A549 (cell line): ENCODE data around the gene HOXB9. TPM values are rescaled to one million over a fixed set of nuclear protein-coding genes. Genes with fewer than 3 reads are reported as not detected.

Source experiments
- ATAC-seq, 2 experiments: fragments of 200-7000 bp in 1 of 2; fragments of >200 bp in 1 of 2; cut with Nextera tagmentation in 1 of 2; cut with Tn5 transposase in 1 of 2; 3 replicates each; pipeline versions ENCODE4 v1.8.0 to v1.9.1; 2018 to 2020; ENCODE audit warnings: mild to moderate bottlenecking in 1 of 2, moderate library complexity in 1 of 2
- CTCF ChIA-PET: fragments of 300-600 bp; sonication (Branson Sonifier 250); formaldehyde crosslinking; extraction: SDS; loops from one replicate; lab custom pipeline; 2021; ENCODE audit warnings: antibody characterized with exemption, inconsistent platforms; lab: Yijun Ruan, JAX
- POLR2A ChIA-PET: fragments of 350-600 bp; formaldehyde crosslinking; extraction: SDS; loops from one replicate; lab custom pipeline; 2021; ENCODE audit warnings: antibody characterized with exemption, inconsistent platforms; lab: Yijun Ruan, JAX
- DNase-seq, 2 experiments: peaks; one replicate each; pipeline versions ENCODE4 v3.0.0 to v3.0.0-alpha.2; 2011 to 2016; ENCODE audit warnings: low read depth in 1 of 2, low spot score in 1 of 2
- FAIRE-seq: peaks from 2 replicates; lab custom pipeline; 2011; peaks lifted over from hg19 to GRCh38; lab: Jason Lieb, UNC
- H3K27ac ChIP-seq, 2 experiments: fragments of >200 bp; sonication (Bioruptor Twin); formaldehyde crosslinking; 3 replicates each; pipeline ENCODE4 v1.5.1; 2016 to 2017
- H3K4me1 ChIP-seq: fragments of >200 bp; sonication (Bioruptor Twin); formaldehyde crosslinking; 3 replicates; pipeline ENCODE4 v1.6.1; 2016
- H3K4me2 ChIP-seq: fragments of >200 bp; sonication (Bioruptor Twin); formaldehyde crosslinking; 3 replicates; pipeline ENCODE4 v1.6.1; 2016
- H3K4me3 ChIP-seq: fragments of >200 bp; sonication (Bioruptor Twin); formaldehyde crosslinking; 3 replicates; pipeline ENCODE4 v1.5.1; 2016
- H3K9me3 ChIP-seq: fragments of >200 bp; sonication (Bioruptor Twin); formaldehyde crosslinking; 3 replicates; pipeline ENCODE4 v1.6.1; 2016
- CEBPB ChIP-seq, 2 experiments: fragments of >200 bp in 1 of 2; sonication (Bioruptor Twin) in 1 of 2; formaldehyde crosslinking in 1 of 2; IDR thresholded peaks; 2 replicates each; pipeline ENCODE4 v1.6.1; 2012 to 2016
- CHD4 ChIP-seq: fragments of 200-600 bp; sonication (generic); IDR thresholded peaks from 2 replicates; pipeline ENCODE4 v1.6.1; 2016; ENCODE audit warnings: antibody characterized with exemption, mild to moderate bottlenecking, borderline replicate concordance
- FOSB ChIP-seq: fragments of 250-450 bp; sonication (Bioruptor Pico); IDR thresholded peaks from 2 replicates; pipeline ENCODE4 v1.5.0; 2020; ENCODE audit warnings: mild to moderate bottlenecking, moderate library complexity
- GATA3 ChIP-seq: IDR thresholded peaks from 2 replicates; pipeline ENCODE4 v1.6.1; 2012; ENCODE audit warnings: borderline replicate concordance
- HOXB13 ChIP-seq: fragments of 250-450 bp; sonication (Bioruptor Pico); IDR thresholded peaks from 2 replicates; pipeline ENCODE4 v1.5.0; 2020; ENCODE audit warnings: low read depth, mild to moderate bottlenecking, moderate library complexity
- HOXB5 ChIP-seq: fragments of 250-450 bp; sonication (Bioruptor Pico); IDR thresholded peaks from 2 replicates; pipeline ENCODE4 v1.5.0; 2020; ENCODE audit warnings: mild to moderate bottlenecking, moderate library complexity
- JUN ChIP-seq, 2 experiments: fragments of >200 bp; sonication (Bioruptor Twin); formaldehyde crosslinking; IDR thresholded peaks; 2 replicates in 1 of 2; 3 replicates in 1 of 2; pipeline ENCODE4 v1.6.1; 2016 to 2017
- KDM1A ChIP-seq: fragments of 200-600 bp; sonication (generic); IDR thresholded peaks from 2 replicates; pipeline ENCODE4 v1.6.1; 2016; ENCODE audit warnings: low read depth, mild to moderate bottlenecking
- MAFK ChIP-seq: fragments of 450-650 bp; IDR thresholded peaks from 2 replicates; pipeline ENCODE4 v1.6.1; 2014; ENCODE audit not compliant: partially characterized antibody
- MAZ ChIP-seq: fragments of 150-350 bp; IDR thresholded peaks from 2 replicates; pipeline ENCODE4 v1.6.1; 2014; ENCODE audit warnings: antibody characterized with exemption, low read depth, low read length, borderline replicate concordance
- MYC ChIP-seq: IDR thresholded peaks from 2 replicates; pipeline ENCODE4 v1.6.1; 2012; ENCODE audit warnings: mild to moderate bottlenecking, inconsistent platforms, low read length, improper control_type of control experiment, borderline replicate concordance
- NFE2L2 ChIP-seq: fragments of 150-350 bp; conservative IDR thresholded peaks from 2 replicates; pipeline ENCODE4 v1.6.1; 2014; ENCODE audit warnings: low read length
- PHF8 ChIP-seq: fragments of 200-600 bp; sonication (generic); IDR thresholded peaks from 2 replicates; pipeline ENCODE4 v1.6.1; 2016; ENCODE audit warnings: low read depth, mild to moderate bottlenecking, antibody characterized with exemption, moderate library complexity, borderline replicate concordance
- POLR2A ChIP-seq: IDR thresholded peaks from 2 replicates; pipeline ENCODE4 v1.6.1; 2012; ENCODE audit warnings: mild to moderate bottlenecking, low read length
- RNF2 ChIP-seq: fragments of 200-600 bp; sonication (generic); IDR thresholded peaks from 2 replicates; pipeline ENCODE4 v1.6.1; 2016; ENCODE audit warnings: low read depth, mild to moderate bottlenecking, antibody characterized with exemption, moderate library complexity, borderline replicate concordance
- TP53 ChIP-seq: fragments of 250-450 bp; sonication (Bioruptor Pico); IDR thresholded peaks from 2 replicates; pipeline ENCODE4 v1.5.0; 2021; ENCODE audit warnings: mild to moderate bottlenecking, moderate library complexity
- ZC3H11A ChIP-seq: fragments of 450-650 bp; IDR thresholded peaks from 2 replicates; pipeline ENCODE4 v1.6.1; 2014; ENCODE audit warnings: antibody characterized with exemption, mild to moderate bottlenecking
- ZSCAN20 ChIP-seq: fragments of 250-450 bp; sonication (Bioruptor Pico); IDR thresholded peaks from 2 replicates; pipeline ENCODE4 v1.8.0; 2022; ENCODE audit warnings: mild to moderate bottlenecking, moderate library complexity
- WGBS: methylation state at CpG from one replicate; pipeline ENCODE4 v1.1.6; 2017; ENCODE audit errors: missing lambda C conversion rate; 5-methylcytosine and 5-hydroxymethylcytosine counted together
- polyA minus RNA-seq: library from RNA; depleted of rRNA, polyadenylated mRNA; stranded (reverse); fragments of >200 nt; gene quantifications from 2 replicates; pipeline ENCODE4 v1.2.3, GENCODE V29; 2011; rRNA and poly(A)+ RNA removed
- polyA plus RNA-seq, 4 experiments: library from polyadenylated mRNA; depleted of rRNA in 3 of 4; stranded (reverse); fragments of >200 nt; fragmentation: RNase III in 1 of 4; extraction: RNeasy Plus Mini Kit Qiagen cat#74134 plus additional on column Dnase treatment in 1 of 4; gene quantifications; 2 replicates in 3 of 4; 3 replicates in 1 of 4; pipeline ENCODE4 v1.2.3, GENCODE V29; 2011 to 2017
- TF ChIP-seq, protein P1 (sequence below): fragments of >200 bp; sonication (Bioruptor Twin); formaldehyde crosslinking; IDR thresholded peaks from 3 replicates; pipeline ENCODE4 v1.6.1; 2016
- TF ChIP-seq, protein P2 (sequence below): IDR thresholded peaks from 2 replicates; pipeline ENCODE4 v1.6.1; 2012

The HOXB9 gene
- polyA plus RNA-seq (2011; rRNA removed) (22.0 and 24.6 TPM in 2 replicates), polyA plus RNA-seq (2017; fragmentation: RNase III; extraction: RNeasy Plus Mini Kit Qiagen cat#74134 plus additional on column Dnase treatment) (5.6 to 7.3 TPM (median 6.2 TPM) in 3 replicates), polyA minus RNA-seq (10.4 and 12.1 TPM in 2 replicates)
- polyA plus RNA-seq (2012; cell fraction: cytosol; rRNA removed) = 10.3 and 12.9 TPM in 2 replicates
- polyA plus RNA-seq (2012; cell fraction: nucleus; rRNA removed) = 11.1 and 12.9 TPM in 2 replicates

DNA sequence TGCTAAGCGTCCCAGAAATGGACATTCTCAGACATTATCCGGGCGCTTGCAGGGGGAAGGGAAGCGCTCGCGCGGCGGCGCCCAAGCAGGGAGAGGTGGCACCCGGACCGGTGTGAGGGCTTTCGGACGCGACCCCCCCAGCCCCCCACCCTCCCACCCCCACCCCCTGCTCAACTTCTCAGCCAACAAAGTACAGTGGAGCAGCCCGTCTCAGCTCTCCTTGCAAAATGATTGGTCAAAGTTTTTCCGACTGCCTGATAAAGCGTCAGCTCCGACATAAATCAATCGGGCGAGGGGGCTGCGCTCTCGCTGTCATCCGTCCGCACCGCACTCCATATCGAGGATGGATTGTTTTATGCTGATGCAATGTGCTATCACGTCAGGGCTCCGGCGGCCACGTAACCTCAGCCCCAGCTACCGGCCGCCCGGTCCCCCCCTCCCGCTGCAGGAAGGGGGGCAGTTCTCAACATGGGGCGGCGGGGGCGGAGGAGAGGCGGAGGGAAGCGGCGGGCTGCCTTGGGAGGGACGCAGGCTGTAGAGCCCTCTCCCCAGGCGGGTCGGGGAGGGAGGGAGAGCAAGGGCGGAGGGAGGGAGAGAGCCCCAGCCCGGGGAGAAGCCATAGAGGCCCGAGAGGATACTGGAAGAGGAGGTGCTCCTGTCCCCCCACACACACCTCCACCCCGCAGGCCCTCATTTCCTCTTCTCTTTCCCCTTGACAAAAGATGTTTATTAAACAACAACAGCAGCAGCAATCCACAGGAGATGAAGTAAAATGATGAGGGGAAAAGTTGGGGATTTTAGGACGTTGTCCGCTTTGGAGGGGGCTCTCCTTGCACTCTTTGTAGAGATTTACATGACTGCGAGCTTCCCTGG, at the start of gene HOXB9:
HOXB9 (minus strand) TSS at position 114 of the 873 bp plus-strand sequence; CDS start at position 25, 89 bp downstream.
- Histone ChIP-seq H3K4me2 (peak within 1 kb of the TSS; percentile 92), H3K4me3 (peak within 1 kb of the TSS; percentile 72), H3K4me1 (peaks cover 19% of the 10 kb centered on the region; the same call in 2 of the 3 replicates), H3K27ac (peak within 1 kb of the TSS; percentile 89 to 95), H3K9me3 (no peaks in the 10 kb centered on the region)
- POLR2A ChIA-PET = interaction anchor here (0.6 to 2.9 kb wide), 11 partner anchors 10 to 578 kb away, joined by 3 to 45 read pairs (median 5); partner anchors contain the start of genes HOXB8 and NFE2L1
- DNase-seq = peak; percentile 86
- CTCF ChIA-PET = interaction anchor here (0.8 to 9.7 kb wide), 16 partner anchors 8 to 601 kb away, joined by 3 to 118 read pairs (median 5); partner anchors contain the start of gene HOXB8
- ATAC-seq = peak; percentile 69
- no peak for FAIRE-seq
- 9% methylated on average over 29 of the region's 50 CpGs for WGBS
- peak; percentile 69; the same call in 1 of the 2 replicates for TF ChIP-seq MAZ
- TF ChIP-seq MAFK = peak; percentile 77
- TF ChIP-seq, protein P1, sequence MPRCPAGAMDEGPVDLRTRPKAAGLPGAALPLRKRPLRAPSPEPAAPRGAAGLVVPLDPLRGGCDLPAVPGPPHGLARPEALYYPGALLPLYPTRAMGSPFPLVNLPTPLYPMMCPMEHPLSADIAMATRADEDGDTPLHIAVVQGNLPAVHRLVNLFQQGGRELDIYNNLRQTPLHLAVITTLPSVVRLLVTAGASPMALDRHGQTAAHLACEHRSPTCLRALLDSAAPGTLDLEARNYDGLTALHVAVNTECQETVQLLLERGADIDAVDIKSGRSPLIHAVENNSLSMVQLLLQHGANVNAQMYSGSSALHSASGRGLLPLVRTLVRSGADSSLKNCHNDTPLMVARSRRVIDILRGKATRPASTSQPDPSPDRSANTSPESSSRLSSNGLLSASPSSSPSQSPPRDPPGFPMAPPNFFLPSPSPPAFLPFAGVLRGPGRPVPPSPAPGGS = peak; percentile 76; the same call in 2 of the 3 replicates
- 0 out of 2 replicates have a peak, but pooled peaks have one; percentile 19 for TF ChIP-seq GATA3
- no peak for TF ChIP-seq NFE2L2
- peak in 1 of 2 experiments; percentile 70; a peak in 3 of 5 replicates for TF ChIP-seq JUN (IDR thresholded peaks at IDR 0.05)
- 0 out of 2 replicates have a peak, but pooled peaks have one; percentile 12 for TF ChIP-seq RNF2
- TF ChIP-seq, protein P2, sequence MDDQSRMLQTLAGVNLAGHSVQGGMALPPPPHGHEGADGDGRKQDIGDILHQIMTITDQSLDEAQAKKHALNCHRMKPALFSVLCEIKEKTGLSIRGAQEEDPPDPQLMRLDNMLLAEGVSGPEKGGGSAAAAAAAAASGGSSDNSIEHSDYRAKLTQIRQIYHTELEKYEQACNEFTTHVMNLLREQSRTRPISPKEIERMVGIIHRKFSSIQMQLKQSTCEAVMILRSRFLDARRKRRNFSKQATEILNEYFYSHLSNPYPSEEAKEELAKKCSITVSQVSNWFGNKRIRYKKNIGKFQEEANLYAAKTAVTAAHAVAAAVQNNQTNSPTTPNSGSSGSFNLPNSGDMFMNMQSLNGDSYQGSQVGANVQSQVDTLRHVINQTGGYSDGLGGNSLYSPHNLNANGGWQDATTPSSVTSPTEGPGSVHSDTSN = 0 out of 2 replicates have a peak, but pooled peaks have one; percentile 56
- TF ChIP-seq KDM1A = no peak
- TF ChIP-seq PHF8 = peak; percentile 18; the same call in 1 of the 2 replicates
- peak; percentile 41 for TF ChIP-seq POLR2A
- no peak for TF ChIP-seq HOXB13 (CRISPR knock-in tag)
- peak; percentile 47; the same call in 1 of the 2 replicates for TF ChIP-seq HOXB5 (CRISPR knock-in tag)
- no peak for TF ChIP-seq ZC3H11A
- peak; percentile 49 to 69; a peak in 3 of 4 replicates for TF ChIP-seq CEBPB (IDR thresholded peaks at IDR 0.05)

DNA sequence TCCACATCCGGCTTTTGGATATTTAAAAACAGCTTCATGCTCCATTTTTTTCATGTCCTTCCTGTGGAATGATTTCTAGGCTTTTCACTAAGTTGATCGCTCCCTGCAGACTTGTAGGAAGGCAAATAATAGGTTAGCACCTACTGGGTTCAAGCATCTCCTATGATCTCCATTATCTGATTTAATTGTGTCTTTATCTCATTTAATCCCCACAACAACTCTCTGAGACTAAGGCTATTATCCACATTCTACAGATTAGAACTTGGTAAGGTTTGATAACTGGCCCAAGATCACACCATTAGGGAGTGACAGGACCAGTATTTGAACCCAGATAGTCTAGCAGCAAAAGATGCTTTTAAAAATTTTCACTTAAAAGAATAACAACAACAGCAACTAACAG, 46.2 kb upstream of the HOXB9 start:
- H3K4me1 ChIP-seq = peaks cover 3% of the 10 kb centered on the region; the same call in 1 of the 3 replicates
- FAIRE-seq (peak; percentile 76), DNase-seq (no peak), ATAC-seq (0 out of 6 replicates have a peak, but pooled peaks of 1 of the 2 experiments have one; percentile 14)
- WGBS = 79% methylated on average over 2 of the region's 2 CpGs
- no peak for TF ChIP-seq HOXB5 (CRISPR knock-in tag)
- TF ChIP-seq MYC = no peak
- no peak for TF ChIP-seq ZSCAN20 (CRISPR knock-in tag)
- no peak for TF ChIP-seq CHD4
- no peak for TF ChIP-seq TP53 (CRISPR knock-in tag)
- TF ChIP-seq FOSB = no peak
- CTCF ChIA-PET = interaction anchor here (0.6 to 22.8 kb wide), 71 partner anchors 10 to 1480 kb away, joined by 3 to 565 read pairs (median 6); partner anchors contain the start of genes HOXB13 and PRAC2
- no peaks in the 10 kb centered on the region for H3K9me3 ChIP-seq
- H3K4me2 ChIP-seq = peak overlapping the region; percentile 61; the same call in 2 of the 3 replicates
- POLR2A ChIA-PET = interaction anchor here (1.2 kb wide), 2 partner anchors 9 to 207 kb away, joined by 3 to 4 read pairs; no protein-coding TSS in a partner anchor
- H3K4me3 ChIP-seq = no peak overlapping the region
- H3K27ac ChIP-seq = peak overlapping the region in 1 of 2 experiments; percentile 69; a peak in 3 of 6 replicates
